GM21423 (cell line): ENCODE measurements around the gene TMEM229A.
A peak's percentile ranks its signal among the peaks of the same experiment; 100 is the strongest.
"Not testable (repeated sequence)": the region's sequence is repeated elsewhere in the genome, so short reads cannot be mapped to it uniquely, and the experiment has no call there.

Experiments
- ATAC-seq: cut with Tn5 transposase; IDR thresholded peaks from one replicate; pipeline ENCODE4 v1.9.1; 2021; ENCODE audit warnings: mild to moderate bottlenecking, moderate library complexity; ENCODE audit not compliant: unreplicated experiment

TMEM229A gene

GRCh38 chr7:124032369-124033094 lies at the start of gene TMEM229A:
Gene TMEM229A, minus strand, starts transcription at chr7:124033067. Its CDS starts 64 bp downstream, at chr7:124033003.
- ATAC-seq = peak; percentile 49

- not testable (repeated sequence) for ATAC-seq
These were observed 49.4 kb upstream of the TMEM229A start for GRCh38 chr7:124082234-124082633.

- no peak for ATAC-seq
These were observed 44.7 kb upstream of the TMEM229A start for GRCh38 chr7:124077546-124077945.

- no peak for ATAC-seq
These were observed 44.0 kb upstream of the TMEM229A start for GRCh38 chr7:124076841-124077240.

GRCh38 chr7:124074007-124074406 lies 41.1 kb upstream of the TMEM229A start:
- no peak for ATAC-seq

GRCh38 chr7:124073310-124073645 lies 40.4 kb upstream of the TMEM229A start:
- no peak for ATAC-seq

- ATAC-seq = no peak
These were observed 39.9 kb upstream of the TMEM229A start for GRCh38 chr7:124072603-124073309.

- ATAC-seq = no peak
These were observed 39.0 kb upstream of the TMEM229A start for GRCh38 chr7:124071843-124072242.

GRCh38 chr7:124062171-124062570 lies 29.3 kb upstream of the TMEM229A start:
- no peak for ATAC-seq

GRCh38 chr7:124060528-124060927 lies 27.7 kb upstream of the TMEM229A start:
- ATAC-seq = no peak

- peak; percentile 98 for ATAC-seq
These were observed 26.5 kb upstream of the TMEM229A start for GRCh38 chr7:124059375-124059774.

- no peak for ATAC-seq
These were observed 25.6 kb upstream of the TMEM229A start for GRCh38 chr7:124058515-124058914.

GRCh38 chr7:124057872-124058271 lies 25.0 kb upstream of the TMEM229A start:
- no peak for ATAC-seq

- no peak for ATAC-seq
These were observed 23.4 kb upstream of the TMEM229A start for GRCh38 chr7:124056234-124056633.

- no peak for ATAC-seq
These were observed 19.0 kb upstream of the TMEM229A start for GRCh38 chr7:124051681-124052377.

- ATAC-seq = no peak
These were observed 10.0 kb upstream of the TMEM229A start for GRCh38 chr7:124042826-124043225.

GRCh38 chr7:124041439-124041838 lies 8.6 kb upstream of the TMEM229A start:
- no peak for ATAC-seq

- not testable (repeated sequence) for ATAC-seq
These were observed 5.0 kb upstream of the TMEM229A start for GRCh38 chr7:124037902-124038301.

- no peak for ATAC-seq
These were observed 2.8 kb upstream of the TMEM229A start for GRCh38 chr7:124035706-124036105.

GRCh38 chr7:124034754-124035100 lies 1.9 kb upstream of the TMEM229A start:
- ATAC-seq = no peak

GRCh38 chr7:124033807-124034753 lies 1.2 kb upstream of the TMEM229A start:
- no peak for ATAC-seq
